Urinary bladder (tissue), 4 donors: ENCODE data around the gene TBX4. TPM values are rescaled to one million over a fixed set of nuclear protein-coding genes. Genes with fewer than 3 reads are reported as not detected.

Experiments used
- DNase-seq: peaks from one replicate; pipeline ENCODE4 v3.0.0-alpha.2; 2015; ENCODE audit errors: extremely low spot score
- H3K27ac ChIP-seq: one replicate; pipeline ENCODE4 v1.5.1; 2013; ENCODE audit warnings: low read depth, mild to moderate bottlenecking, moderate library complexity
- H3K36me3 ChIP-seq: one replicate; pipeline ENCODE4 v1.6.1; 2013; ENCODE audit warnings: mild to moderate bottlenecking, moderate library complexity; ENCODE audit not compliant: insufficient read depth
- H3K4me1 ChIP-seq: one replicate; pipeline ENCODE4 v1.6.1; 2013; ENCODE audit warnings: mild to moderate bottlenecking, moderate library complexity; ENCODE audit not compliant: insufficient read depth
- H3K4me3 ChIP-seq: one replicate; pipeline ENCODE4 v1.5.1; 2013; ENCODE audit warnings: low read depth, low read length
- WGBS: extraction: QIAGEN DNeasy Blood & Tissue Kit; methylation state at CpG from one replicate; pipeline ENCODE4 v1.1.7; 2013; 5-methylcytosine and 5-hydroxymethylcytosine counted together
- polyA plus RNA-seq: library from polyadenylated mRNA; stranded (reverse); fragments of 200-250 nt; gene quantifications from one replicate; pipeline ENCODE4 v1.2.3, GENCODE V29; 2013
- total RNA-seq: library from RNA; depleted of rRNA; stranded (reverse); fragments of >200 nt; gene quantifications from one replicate; pipeline ENCODE4 v1.2.3, GENCODE V29; 2014
- donor health status: healthy with polysubstance abuse.
- donor health status: healthy.

Gene TBX4
- total and polyA plus RNA-seq, 2 donors, result 9.8 to 13.0 TPM

GRCh38 chr17:61478790-61479492, 26.7 kb downstream of the TBX4 start:
- 90% methylated on average over 14 of the region's 14 CpGs for WGBS
- Histone ChIP-seq H3K27ac (no peak overlapping the region), H3K36me3 (no peaks in the 10 kb centered on the region), H3K4me3 (no peak overlapping the region), H3K4me1 (no peaks in the 10 kb centered on the region)
- DNase-seq, result no peak

DNA sequence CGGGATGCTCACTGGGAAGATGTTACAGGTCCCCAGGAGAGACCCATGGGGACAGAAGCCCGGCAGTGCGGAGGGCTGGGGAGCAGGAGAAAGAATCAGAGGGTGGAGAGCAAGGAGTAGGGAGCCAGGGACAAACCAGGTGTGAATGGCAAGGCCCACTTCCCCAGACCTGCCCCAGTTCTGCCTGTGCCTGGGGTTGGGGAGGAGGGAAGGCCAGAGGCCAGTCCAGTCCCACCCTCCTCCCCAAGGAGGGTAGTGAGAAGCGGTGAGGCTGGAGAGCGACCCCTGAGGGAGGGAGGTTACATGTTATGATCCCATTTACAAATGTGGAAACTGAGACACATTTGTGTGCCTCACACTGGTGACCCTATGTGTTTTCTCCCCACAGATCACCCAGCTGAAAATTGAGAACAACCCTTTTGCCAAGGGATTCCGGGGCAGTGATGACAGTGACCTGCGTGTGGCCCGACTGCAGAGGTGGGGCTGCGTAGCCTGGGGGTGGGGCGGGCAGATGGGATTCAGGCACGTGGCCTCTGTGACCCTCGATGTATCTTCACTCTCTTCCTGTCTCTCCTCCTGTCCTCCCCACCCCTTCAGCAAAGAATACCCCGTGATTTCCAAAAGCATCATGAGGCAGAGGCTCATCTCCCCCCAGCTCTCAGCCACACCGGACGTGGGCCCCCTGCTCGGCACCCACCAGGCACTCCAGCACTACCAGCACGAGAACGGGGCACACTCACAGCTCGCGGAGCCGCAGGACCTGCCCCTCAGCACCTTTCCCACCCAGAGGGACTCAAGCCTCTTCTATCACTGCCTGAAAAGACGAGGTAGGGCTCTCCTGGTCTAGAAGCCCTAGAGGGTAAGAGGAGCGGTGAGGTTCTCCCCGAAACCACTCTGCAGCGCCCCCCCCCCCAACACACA, 27.5 kb downstream of the TBX4 start:
- WGBS, result 88% methylated on average over 25 of the region's 25 CpGs
- Histone ChIP-seq H3K27ac (no peak overlapping the region), H3K4me1 (no peaks in the 10 kb centered on the region), H3K36me3 (no peaks in the 10 kb centered on the region), H3K4me3 (no peak overlapping the region)
- no peak for DNase-seq

- Histone ChIP-seq H3K4me1 (no peaks in the 10 kb centered on the region), H3K4me3 (no peak overlapping the region), H3K27ac (no peak overlapping the region), H3K36me3 (no peaks in the 10 kb centered on the region)
- no peak for DNase-seq
- 73% methylated on average over 5 of the region's 5 CpGs for WGBS
These were observed 28.2 kb downstream of the TBX4 start for GRCh38 chr17:61480414-61480807.

DNA sequence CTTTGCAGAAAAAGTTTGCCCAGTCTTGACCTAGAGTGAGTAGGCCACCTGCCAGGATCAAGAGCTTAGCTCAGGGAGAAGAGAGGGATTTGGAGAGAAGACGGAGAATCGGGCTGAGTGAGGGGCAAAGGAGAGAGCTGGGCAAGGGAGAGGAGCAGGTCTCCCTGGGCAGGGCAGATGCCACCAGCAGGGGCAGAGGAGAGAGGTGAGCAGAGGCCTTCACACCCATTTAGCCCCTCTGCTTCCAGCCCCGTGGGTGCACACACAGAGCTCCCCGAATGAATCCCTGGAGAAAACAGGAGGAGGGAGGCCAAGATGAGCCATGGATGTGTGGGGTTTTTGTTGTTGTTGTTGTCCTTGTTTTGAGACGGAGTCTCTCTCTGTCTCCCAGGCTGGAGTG, 29.2 kb downstream of the TBX4 start:
- no peaks in the 10 kb centered on the region for H3K36me3 ChIP-seq
- 91% methylated on average over 5 of the region's 5 CpGs for WGBS
- DNase-seq, result no peak
- no peak overlapping the region for H3K27ac ChIP-seq
- H3K4me3 ChIP-seq, result no peak overlapping the region
- H3K4me1 ChIP-seq, result no peaks in the 10 kb centered on the region

DNA sequence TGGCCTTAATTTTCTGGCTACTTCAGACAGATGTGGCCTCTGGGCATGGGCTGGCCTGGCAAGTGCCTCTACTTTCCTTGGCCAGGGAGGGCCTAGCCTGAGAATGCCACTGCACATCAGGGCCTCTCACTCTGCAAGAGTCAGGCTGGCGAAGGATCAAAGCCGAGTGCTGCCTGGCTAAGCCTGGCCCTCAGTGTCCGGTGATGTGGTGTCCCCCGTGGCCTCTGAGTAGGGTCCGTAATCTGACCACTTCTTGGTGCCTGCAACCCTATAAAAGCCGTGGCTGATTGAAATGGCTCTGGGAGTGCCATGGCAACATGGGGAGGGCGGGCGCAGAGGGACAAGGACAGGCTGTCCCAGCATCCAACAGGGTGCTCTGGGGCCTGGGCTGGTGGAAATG, 30.2 kb downstream of the TBX4 start:
- WGBS, result 86% methylated on average over 8 of the region's 8 CpGs
- Histone ChIP-seq H3K36me3 (no peaks in the 10 kb centered on the region), H3K4me1 (no peaks in the 10 kb centered on the region), H3K27ac (no peak overlapping the region), H3K4me3 (no peak overlapping the region)
- no peak for DNase-seq

GRCh38 chr17:61483778-61484116, 31.5 kb downstream of the TBX4 start:
- Histone ChIP-seq H3K4me3 (no peak overlapping the region), H3K4me1 (no peaks in the 10 kb centered on the region), H3K27ac (no peak overlapping the region), H3K36me3 (no peaks in the 10 kb centered on the region)
- WGBS, result 65% methylated on average over 2 of the region's 2 CpGs
- no peak for DNase-seq

DNA sequence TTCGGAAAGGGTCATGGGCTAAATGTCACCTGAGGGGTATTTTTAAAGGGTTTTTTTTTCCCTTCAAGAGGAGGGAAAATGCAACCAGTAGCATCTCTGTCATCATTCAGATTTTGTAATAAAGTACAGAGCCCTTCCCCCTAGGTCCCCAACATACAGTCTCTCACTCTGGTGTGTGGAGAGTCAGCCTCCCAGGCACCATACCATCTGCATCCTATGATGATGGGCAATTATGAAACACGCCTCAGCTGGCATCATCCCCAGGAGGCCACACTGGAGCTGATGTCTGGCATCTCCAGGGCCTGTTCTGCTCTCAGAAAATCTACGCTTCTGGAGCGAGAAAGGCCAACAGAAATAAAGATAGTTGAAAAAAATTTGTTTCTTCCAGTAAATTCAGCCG, 32.0 kb downstream of the TBX4 start:
- H3K36me3 ChIP-seq, result no peaks in the 10 kb centered on the region
- no peaks in the 10 kb centered on the region for H3K4me1 ChIP-seq
- WGBS, result 92% methylated on average over 5 of the region's 5 CpGs
- no peak overlapping the region for H3K4me3 ChIP-seq
- DNase-seq, result no peak
- H3K27ac ChIP-seq, result no peak overlapping the region

DNA sequence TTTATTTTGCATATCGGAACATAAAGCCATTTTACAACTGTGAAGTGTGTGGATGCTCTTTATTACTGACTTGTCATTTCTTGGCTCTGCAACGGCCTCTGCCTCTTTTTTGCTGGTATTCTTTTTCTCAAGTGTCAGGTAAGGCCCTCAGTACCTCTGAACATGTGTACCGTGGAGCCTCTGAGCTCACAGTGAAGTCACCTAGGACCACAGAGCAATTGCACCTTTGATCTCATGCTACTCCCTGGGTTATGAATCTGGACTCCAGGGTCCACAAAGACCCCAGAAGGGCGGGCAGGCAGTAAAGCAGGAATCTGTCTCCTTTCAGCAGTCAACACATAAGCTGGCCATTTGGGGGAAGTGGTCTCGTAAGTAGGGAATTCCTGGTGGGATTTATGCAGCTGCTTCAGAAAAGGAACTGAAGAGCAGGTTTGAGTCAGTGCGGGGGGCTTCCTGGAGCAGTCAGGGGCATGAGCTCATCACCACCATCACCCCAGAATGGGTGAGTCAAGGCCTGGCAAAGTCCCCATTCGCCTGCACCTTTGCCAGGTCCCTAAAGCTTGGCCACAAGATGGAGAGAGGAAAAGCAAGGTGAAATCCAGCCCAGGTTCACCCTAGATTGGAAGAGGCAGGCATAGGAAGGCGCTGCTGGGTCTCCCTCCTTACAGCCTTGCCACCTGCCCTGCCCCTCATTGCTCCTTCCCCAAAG, 33.0 kb downstream of the TBX4 start:
- H3K36me3 ChIP-seq, result no peaks in the 10 kb centered on the region
- no peak overlapping the region for H3K4me3 ChIP-seq
- no peak for DNase-seq
- H3K4me1 ChIP-seq, result no peaks in the 10 kb centered on the region
- H3K27ac ChIP-seq, result no peak overlapping the region
- 91% methylated on average over 8 of the region's 8 CpGs for WGBS

DNA sequence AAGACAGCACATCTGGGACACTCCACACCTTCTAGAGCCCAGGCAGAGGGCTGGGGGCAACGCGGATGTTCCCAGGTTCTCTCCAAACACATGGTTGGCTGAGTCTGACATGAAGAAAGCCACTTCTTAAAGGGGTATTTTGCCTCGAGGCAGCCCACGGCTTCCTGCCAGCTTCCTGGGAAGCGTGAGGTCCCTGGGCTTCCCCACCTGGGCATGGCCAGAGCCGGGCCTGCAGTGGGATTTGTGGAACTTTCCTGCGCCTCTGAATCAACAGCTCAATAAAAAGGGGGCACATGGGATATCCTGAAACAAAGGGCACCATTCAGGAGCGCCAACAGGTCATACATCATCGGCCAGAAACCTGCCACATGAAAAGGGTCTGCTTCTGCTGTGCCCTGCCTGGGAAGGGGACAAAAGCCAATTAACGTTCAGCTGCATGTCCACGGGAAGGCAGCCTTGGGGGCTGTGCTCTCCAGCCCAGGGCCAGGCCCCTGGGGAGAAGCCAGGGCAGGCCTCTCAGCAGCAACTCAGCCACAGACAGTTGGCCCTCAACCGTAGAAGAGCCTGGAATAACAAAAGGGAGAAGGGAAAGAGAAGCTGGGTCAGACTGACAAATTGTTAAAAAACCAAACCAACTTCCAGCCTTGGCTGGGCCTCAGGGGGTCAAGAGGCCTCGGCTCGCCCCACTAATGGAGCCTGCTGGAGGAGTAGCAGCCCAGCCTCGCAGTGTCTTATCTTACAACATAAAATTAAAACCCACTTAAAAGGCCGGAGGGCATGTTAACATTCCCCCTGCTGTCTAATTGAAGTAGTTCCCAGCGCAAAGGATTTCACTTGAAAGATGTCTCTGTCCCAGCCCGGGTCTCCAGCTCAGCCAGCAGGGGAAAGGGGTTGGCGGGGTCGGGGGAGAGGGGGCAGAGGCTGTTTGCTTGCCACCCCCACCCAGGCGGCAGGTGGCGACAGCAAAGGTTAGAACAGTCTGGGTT, 34.2 kb downstream of the TBX4 start:
- no peaks in the 10 kb centered on the region for H3K36me3 ChIP-seq
- WGBS, result 57% methylated on average over 22 of the region's 22 CpGs
- DNase-seq, result no peak
- H3K27ac ChIP-seq, result no peak overlapping the region
- H3K4me1 ChIP-seq, result no peaks in the 10 kb centered on the region
- no peak overlapping the region for H3K4me3 ChIP-seq

DNA sequence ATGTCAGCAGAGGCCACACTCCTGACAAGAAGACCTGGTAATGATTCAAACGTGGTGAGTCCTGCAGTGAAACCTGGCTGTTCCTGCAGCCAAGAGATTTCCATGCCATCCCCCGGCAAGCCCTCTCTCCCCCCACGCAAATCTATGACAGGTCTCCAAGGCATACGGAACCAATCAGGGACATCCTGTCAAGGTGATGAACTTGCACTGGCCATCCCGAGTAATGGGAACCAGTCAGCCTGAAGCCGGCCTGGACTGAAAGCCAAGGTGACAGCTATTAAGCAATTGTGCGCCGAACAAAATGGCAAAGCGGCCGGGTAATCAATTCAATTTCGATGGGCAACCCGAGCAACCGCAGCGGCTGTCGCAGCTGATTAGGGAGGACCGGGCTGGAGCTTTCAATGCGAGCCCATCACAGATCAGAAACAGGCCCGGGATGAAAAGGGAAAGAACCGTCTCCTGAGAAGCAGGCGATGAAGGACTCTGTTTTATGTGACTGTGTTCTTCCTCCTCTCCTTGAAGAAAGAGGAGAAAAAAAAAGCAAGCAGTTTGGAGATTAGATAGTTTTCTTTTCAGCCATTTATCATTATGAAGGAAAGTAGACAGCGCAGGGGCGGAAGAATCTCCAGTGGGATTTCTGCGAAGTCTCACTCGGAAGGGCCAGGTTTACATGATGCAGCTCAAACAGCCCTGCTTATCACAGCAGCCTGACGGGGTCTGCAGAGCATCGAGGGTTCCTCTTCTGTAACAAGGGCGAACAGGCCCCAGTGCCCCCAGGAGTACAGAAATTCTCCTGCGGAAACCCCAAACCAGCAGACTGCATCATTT, 35.2 kb downstream of the TBX4 start:
- no peak for DNase-seq
- H3K27ac ChIP-seq, result no peak overlapping the region
- WGBS, result 54% methylated on average over 28 of the region's 28 CpGs
- H3K4me3 ChIP-seq, result no peak overlapping the region
- H3K36me3 ChIP-seq, result no peaks in the 10 kb centered on the region
- no peaks in the 10 kb centered on the region for H3K4me1 ChIP-seq

DNA sequence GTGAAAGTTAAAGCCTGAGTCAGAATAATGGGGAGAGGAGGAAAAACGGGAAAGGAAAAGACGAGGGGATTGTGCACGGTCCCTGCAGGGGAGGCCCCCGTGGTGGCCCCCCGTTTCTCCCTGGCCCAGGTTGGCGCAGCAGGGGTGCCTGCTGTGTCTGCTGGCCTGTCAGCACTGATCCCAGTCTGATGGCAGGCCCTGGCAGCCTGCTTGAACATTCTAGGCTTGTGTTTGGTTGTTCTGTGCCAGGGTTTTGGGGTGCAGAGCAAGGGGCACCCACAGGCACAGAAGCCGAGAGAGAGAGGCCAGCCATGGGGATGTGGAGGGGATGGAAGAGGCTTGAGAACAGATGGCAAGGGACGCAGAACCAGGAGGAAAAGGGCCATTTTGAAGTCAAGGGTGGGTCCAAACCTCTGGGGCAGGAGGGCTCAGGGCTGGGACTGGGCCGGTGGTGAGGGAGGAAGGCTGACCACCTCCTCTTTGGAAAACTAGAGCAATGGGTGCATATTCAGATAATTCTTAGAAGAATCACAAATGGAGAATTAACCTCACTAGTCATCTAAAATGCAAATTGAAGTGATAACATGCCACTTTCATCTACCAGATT, 35.9 kb downstream of the TBX4 start:
- 75% methylated on average over 9 of the region's 9 CpGs for WGBS

More for the DNA sequence above, 35.9 kb downstream of the TBX4 start:
- H3K36me3 ChIP-seq, result no peaks in the 10 kb centered on the region
- DNase-seq, result no peak
- H3K4me1 ChIP-seq, result no peaks in the 10 kb centered on the region
- H3K4me3 ChIP-seq, result no peak overlapping the region
- no peak overlapping the region for H3K27ac ChIP-seq
